ENCODE measurements around the gene SLC22A3. TPM values are rescaled to one million over a fixed set of nuclear protein-coding genes. Genes with fewer than 3 reads are reported as not detected.
"Not testable (repeated sequence)": the region's sequence is repeated elsewhere in the genome, so short reads cannot be mapped to it uniquely, and the experiment has no call there.

SLC22A3 gene
- total and polyA plus RNA-seq, 4 donors = 9.5 to 65.0 (median 33.3) TPM

DNA sequence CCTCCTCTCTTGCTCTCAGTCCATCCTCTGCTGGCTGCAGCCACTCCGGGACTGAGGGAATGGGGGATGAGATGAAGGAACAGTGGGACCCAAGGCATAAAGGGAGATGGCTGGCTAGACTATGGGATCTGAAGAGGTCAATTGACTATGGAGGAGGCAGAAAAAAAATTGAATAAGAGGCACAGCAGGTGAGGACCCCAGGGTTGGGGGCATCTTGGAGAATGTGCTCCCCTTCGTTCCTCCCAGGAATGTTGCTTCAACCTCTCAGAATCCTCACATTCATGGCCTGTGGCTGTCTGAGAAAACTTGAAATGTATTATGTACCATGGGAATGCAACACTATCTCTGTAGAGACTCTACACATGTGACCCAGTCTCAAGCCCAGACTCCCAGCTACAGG, 121.0 kb downstream of the SLC22A3 start:
- ATAC-seq (ENCODE audit: insufficient read depth, low FRiP score) = no peak
- Histone ChIP-seq H3K4me1 (ENCODE audit: control insufficient read depth in 5 of 5, insufficient read depth in 5 of 5, low read length in 5 of 5) (no peaks in the 10 kb centered on the region), H3K4me3 (no peak overlapping the region), H3K27me3 (ENCODE audit: control insufficient read depth in 3 of 3, insufficient read depth in 3 of 3, low read length in 2 of 3) (no peaks in the 10 kb centered on the region), H3K9ac (ENCODE audit: insufficient read depth in 1 of 2, low read length in 2 of 2) (no peak overlapping the region), H3K36me3 (ENCODE audit: control insufficient read depth in 4 of 4, insufficient read depth in 4 of 4, low read length in 4 of 4) (no peaks in the 10 kb centered on the region), H3K27ac (ENCODE audit: low read depth in 1 of 2, low read length in 1 of 2) (no peak overlapping the region), H3K9me3 (ENCODE audit: control insufficient read depth in 4 of 4, insufficient read depth in 3 of 4, low read length in 3 of 4) (no peaks in the 10 kb centered on the region)
- TF ChIP-seq, protein P1, sequence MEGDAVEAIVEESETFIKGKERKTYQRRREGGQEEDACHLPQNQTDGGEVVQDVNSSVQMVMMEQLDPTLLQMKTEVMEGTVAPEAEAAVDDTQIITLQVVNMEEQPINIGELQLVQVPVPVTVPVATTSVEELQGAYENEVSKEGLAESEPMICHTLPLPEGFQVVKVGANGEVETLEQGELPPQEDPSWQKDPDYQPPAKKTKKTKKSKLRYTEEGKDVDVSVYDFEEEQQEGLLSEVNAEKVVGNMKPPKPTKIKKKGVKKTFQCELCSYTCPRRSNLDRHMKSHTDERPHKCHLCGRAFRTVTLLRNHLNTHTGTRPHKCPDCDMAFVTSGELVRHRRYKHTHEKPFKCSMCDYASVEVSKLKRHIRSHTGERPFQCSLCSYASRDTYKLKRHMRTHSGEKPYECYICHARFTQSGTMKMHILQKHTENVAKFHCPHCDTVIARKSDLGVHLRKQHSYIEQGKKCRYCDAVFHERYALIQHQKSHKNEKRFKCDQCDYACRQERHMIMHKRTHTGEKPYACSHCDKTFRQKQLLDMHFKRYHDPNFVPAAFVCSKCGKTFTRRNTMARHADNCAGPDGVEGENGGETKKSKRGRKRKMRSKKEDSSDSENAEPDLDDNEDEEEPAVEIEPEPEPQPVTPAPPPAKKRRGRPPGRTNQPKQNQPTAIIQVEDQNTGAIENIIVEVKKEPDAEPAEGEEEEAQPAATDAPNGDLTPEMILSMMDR (IDR thresholded peaks at IDR 0.05; ENCODE audit: control extremely low read depth, extremely low read depth) = no peak
- DNase-seq = no peak
- WGBS, 2 donors = 64 to 65% methylated on average over 2 of the region's 2 CpGs

DNA sequence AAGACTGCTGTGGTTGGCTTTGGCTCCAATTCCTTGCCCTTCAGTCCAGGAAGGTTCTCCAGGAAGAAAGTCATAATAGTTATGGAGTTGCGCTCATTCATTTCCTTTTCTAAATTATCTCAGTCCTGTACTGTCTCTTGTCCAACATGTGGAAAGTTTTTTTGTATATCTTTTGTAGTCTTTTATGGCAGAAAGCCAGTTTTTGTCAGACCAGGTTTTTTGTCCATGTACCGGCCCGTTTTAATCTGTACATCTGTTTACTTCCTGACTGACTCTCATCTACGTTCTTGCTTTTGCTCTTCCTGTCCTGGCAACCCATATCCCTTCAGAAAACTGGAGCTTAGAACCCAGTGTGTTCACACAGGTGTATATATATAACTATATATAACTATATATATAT, 127.9 kb downstream of the SLC22A3 start:
- H3K4me1 ChIP-seq (ENCODE audit: control insufficient read depth in 5 of 5, insufficient read depth in 5 of 5, low read length in 5 of 5); H3K4me3 ChIP-seq; H3K27ac ChIP-seq (ENCODE audit: low read depth in 1 of 2, low read length in 1 of 2); DNase-seq; H3K9me3 ChIP-seq (ENCODE audit: control insufficient read depth in 4 of 4, insufficient read depth in 3 of 4, low read length in 3 of 4); H3K27me3 ChIP-seq (ENCODE audit: control insufficient read depth in 3 of 3, insufficient read depth in 3 of 3, low read length in 2 of 3); ATAC-seq (ENCODE audit: insufficient read depth, low FRiP score); H3K9ac ChIP-seq (ENCODE audit: insufficient read depth in 1 of 2, low read length in 2 of 2); H3K36me3 ChIP-seq (ENCODE audit: control insufficient read depth in 4 of 4, insufficient read depth in 4 of 4, low read length in 4 of 4): not testable (repeated sequence)
- 37 to 49% methylated on average over 4 of the region's 4 CpGs for WGBS, 2 donors

DNA sequence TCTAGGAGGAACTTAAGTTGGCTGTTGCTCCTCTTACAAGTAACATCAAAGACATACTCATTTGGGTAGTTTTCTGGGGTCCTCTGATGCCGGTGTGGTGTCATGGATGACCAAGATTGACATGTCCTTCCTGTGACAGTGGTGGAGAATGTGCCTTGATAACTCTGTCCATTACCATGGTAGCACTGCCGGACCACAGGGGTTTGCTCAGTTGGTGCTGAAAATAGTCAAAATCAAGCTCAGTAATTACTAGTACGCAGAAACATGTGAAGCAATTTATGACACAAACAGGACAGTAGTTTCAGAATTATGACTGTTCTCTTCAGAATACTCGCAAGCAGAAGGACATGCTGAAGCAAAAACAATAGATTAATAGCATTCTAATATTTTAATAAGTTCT, 128.9 kb downstream of the SLC22A3 start:
- not testable (repeated sequence) for ATAC-seq (ENCODE audit: insufficient read depth, low FRiP score); H3K4me1 ChIP-seq (ENCODE audit: control insufficient read depth in 5 of 5, insufficient read depth in 5 of 5, low read length in 5 of 5); H3K9me3 ChIP-seq (ENCODE audit: control insufficient read depth in 4 of 4, insufficient read depth in 3 of 4, low read length in 3 of 4); H3K9ac ChIP-seq (ENCODE audit: insufficient read depth in 1 of 2, low read length in 2 of 2); DNase-seq; H3K27me3 ChIP-seq (ENCODE audit: control insufficient read depth in 3 of 3, insufficient read depth in 3 of 3, low read length in 2 of 3); H3K4me3 ChIP-seq; H3K27ac ChIP-seq (ENCODE audit: low read depth in 1 of 2, low read length in 1 of 2); H3K36me3 ChIP-seq (ENCODE audit: control insufficient read depth in 4 of 4, insufficient read depth in 4 of 4, low read length in 4 of 4)
- 87 to 89% methylated on average over 4 of the region's 4 CpGs for WGBS, 2 donors

DNA sequence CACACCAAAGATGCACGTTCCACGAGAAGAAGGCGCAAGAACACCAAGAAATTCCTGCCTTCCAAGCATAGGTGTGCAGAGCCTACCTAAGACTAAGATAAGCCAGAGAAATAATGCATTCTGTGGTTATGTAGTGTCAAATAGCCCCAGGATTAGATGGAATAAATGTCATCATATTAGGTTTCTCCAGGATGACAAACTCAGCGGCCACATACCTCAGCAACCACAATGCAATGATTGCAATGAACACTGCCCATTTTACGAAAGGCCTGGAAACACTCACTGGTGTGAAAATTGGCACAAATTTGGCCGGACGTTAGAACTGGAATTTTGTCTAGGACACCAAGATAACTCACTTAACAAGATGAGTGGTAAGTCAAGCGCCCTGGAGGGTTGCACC, 129.7 kb downstream of the SLC22A3 start:
- Histone ChIP-seq H3K27me3 (ENCODE audit: control insufficient read depth in 3 of 3, insufficient read depth in 3 of 3, low read length in 2 of 3) (no peaks in the 10 kb centered on the region), H3K4me3 (no peak overlapping the region), H3K9ac (ENCODE audit: insufficient read depth in 1 of 2, low read length in 2 of 2) (no peak overlapping the region), H3K4me1 (ENCODE audit: control insufficient read depth in 5 of 5, insufficient read depth in 5 of 5, low read length in 5 of 5) (no peaks in the 10 kb centered on the region), H3K36me3 (ENCODE audit: control insufficient read depth in 4 of 4, insufficient read depth in 4 of 4, low read length in 4 of 4) (no peaks in the 10 kb centered on the region), H3K27ac (ENCODE audit: low read depth in 1 of 2, low read length in 1 of 2) (no peak overlapping the region), H3K9me3 (ENCODE audit: control insufficient read depth in 4 of 4, insufficient read depth in 3 of 4, low read length in 3 of 4) (peaks cover 0 to 6% (median 0%) of the 10 kb centered on the region in 4 donors)
- ATAC-seq (ENCODE audit: insufficient read depth, low FRiP score) = no peak
- WGBS, 2 donors = 90 to 93% methylated on average over 8 of the region's 8 CpGs
- DNase-seq = no peak
- TF ChIP-seq, protein P1 (IDR thresholded peaks at IDR 0.05; ENCODE audit: control extremely low read depth, extremely low read depth) = no peak

DNA sequence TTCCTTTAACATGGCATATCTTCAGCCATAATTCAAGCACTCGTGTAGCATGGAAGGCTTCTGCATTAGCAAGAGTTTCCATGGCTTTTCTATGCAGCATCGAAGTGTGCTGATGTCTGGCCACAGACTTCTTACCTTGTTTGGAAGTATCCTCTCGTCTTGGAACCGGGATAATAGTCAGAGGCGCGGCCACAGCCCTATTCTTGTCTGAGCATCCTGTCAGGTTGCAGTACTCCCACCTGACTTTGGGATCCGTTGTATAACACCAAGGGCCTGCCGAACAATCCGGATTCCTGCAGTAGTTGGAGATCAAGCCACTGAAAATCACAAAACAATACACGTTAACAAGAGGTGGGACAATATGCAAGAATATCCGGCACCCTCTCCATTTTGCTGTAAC, 138.9 kb downstream of the SLC22A3 start:
- Histone ChIP-seq H3K9me3 (ENCODE audit: control insufficient read depth in 4 of 4, insufficient read depth in 3 of 4, low read length in 3 of 4) (peaks cover 0 to 1% (median 0%) of the 10 kb centered on the region in 4 donors), H3K36me3 (ENCODE audit: control insufficient read depth in 4 of 4, insufficient read depth in 4 of 4, low read length in 4 of 4) (no peaks in the 10 kb centered on the region), H3K4me1 (ENCODE audit: control insufficient read depth in 5 of 5, insufficient read depth in 5 of 5, low read length in 5 of 5) (no peaks in the 10 kb centered on the region), H3K27me3 (ENCODE audit: control insufficient read depth in 3 of 3, insufficient read depth in 3 of 3, low read length in 2 of 3) (no peaks in the 10 kb centered on the region), H3K27ac (ENCODE audit: low read depth in 1 of 2, low read length in 1 of 2) (no peak overlapping the region), H3K4me3 (no peak overlapping the region), H3K9ac (ENCODE audit: insufficient read depth in 1 of 2, low read length in 2 of 2) (no peak overlapping the region)
- ATAC-seq (ENCODE audit: insufficient read depth, low FRiP score) = no peak
- 90 to 94% methylated on average over 11 of the region's 11 CpGs for WGBS, 2 donors
- DNase-seq = no peak
- TF ChIP-seq, protein P1 (IDR thresholded peaks at IDR 0.05; ENCODE audit: control extremely low read depth, extremely low read depth) = no peak

All from lung (tissue), 12 donors.